Measurements from ENCODE around the gene KRTAP3-2. TPM values are rescaled to one million over a fixed set of nuclear protein-coding genes. Genes with fewer than 3 reads are reported as not detected.

KRTAP3-2 gene
- total RNA-seq, 1 experiment from 2014 or later, result not detected

DNA sequence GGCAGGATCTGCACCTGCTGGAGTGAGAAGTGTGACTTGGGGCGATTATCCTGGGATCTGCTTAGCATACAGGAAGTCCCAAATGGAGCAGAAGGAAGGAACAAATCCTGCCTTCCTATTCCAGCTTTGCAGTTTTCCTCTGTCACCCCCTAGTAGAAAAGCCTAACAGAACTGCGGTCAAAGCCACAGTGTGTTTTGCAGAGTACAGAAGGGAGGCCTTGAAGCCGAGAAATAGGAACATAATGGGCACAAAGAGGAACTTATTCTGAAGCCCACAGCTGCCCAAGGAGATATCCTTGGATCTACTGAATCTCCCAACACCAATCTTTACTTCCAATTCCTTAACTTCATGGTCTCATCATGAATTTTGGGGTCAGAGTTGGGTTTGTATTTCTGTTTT is 18.8 kb upstream of the KRTAP3-2 start:
- DNase-seq, result no peak
- H3K4me3 ChIP-seq (ENCODE audit: insufficient read depth, low read depth, low read length), result no peak overlapping the region

DNA sequence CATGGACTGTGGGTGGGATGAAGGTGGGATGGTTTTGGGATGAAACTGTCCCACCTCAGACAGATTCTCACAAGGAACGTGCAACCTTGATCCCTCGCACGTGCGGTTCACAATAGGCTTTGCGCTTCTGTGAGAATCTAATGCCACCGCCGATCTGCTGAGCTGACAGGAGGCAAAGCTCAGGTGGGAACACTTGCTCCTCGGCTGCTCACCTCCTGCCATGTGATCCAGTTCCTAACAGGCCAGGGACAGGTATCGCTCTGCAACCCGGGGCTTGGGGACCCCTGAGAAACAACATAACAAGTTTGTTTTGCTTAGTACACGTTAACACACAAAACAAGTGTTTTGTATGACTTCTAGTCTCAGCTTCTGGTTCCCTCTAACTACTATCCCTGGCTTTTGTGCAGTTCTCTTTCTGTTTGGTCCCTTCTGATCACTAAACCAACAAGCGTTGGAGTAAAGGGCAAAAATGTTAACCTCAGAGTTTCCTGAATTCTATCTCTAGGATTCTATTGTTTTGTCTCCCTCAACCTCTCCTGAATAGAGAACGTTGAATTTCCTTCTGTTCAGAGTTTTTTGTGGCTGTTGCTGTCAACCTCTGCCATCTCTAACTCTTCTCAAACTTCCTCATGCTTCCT is 17.0 kb upstream of the KRTAP3-2 start:
- Histone ChIP-seq H3K4me3 (ENCODE audit: insufficient read depth, low read depth, low read length) (no peak overlapping the region), H3K36me3 (replicated peaks; ENCODE audit: control insufficient read depth, insufficient read depth, low read length) (no peaks in the 10 kb centered on the region), H3K27me3 (ENCODE audit: control insufficient read depth, insufficient read depth, low read length) (no peaks in the 10 kb centered on the region)
- no peak for DNase-seq

More for the DNA sequence above, 18.8 kb upstream of the KRTAP3-2 start:
- H3K36me3 ChIP-seq (replicated peaks; ENCODE audit: control insufficient read depth, insufficient read depth, low read length), result no peaks in the 10 kb centered on the region
- no peaks in the 10 kb centered on the region for H3K27me3 ChIP-seq (ENCODE audit: control insufficient read depth, insufficient read depth, low read length)

DNA sequence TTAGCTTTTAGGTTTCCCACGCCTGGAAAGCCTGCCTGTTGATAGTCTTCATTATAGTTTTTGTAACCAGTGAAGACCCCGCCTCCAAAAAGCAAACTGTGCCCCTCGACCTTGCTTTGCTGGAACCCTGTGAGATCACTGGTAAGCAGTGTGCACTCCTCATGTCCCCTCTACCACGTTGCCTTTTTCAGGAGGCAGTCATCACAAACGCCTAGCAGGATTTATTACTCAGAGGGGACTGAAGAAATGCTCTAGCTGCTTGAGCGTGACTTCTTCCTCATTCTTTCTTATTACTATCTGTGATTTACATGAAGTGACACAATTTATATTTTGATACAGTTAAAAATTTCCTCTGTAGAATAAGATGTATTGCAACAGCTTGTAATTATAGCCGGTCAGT is 15.7 kb upstream of the KRTAP3-2 start:
- Histone ChIP-seq H3K27me3 (ENCODE audit: control insufficient read depth, insufficient read depth, low read length) (no peaks in the 10 kb centered on the region), H3K36me3 (replicated peaks; ENCODE audit: control insufficient read depth, insufficient read depth, low read length) (no peaks in the 10 kb centered on the region), H3K4me3 (ENCODE audit: insufficient read depth, low read depth, low read length) (no peak overlapping the region)
- no peak for DNase-seq

DNA sequence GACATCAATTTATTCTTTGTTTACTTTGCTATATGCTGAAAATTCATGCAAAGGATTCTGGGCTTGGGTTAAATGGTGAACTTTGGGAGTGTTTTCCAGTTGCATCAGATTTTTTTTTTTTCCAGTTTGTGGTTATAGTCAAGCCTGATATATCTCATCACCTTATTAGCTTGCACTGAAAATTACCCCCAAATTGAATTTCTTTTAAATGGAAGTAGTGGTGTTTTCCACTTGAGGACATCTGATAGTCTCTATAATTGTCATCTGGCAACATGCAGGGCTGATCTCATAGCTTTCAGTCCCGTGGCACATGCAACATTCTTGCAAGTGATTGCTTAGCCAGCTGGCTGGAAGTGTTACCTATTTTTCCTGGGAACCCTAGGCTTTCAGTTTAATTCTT is 13.9 kb upstream of the KRTAP3-2 start:
- H3K4me3 ChIP-seq (ENCODE audit: insufficient read depth, low read depth, low read length), result no peak overlapping the region
- no peak for DNase-seq
- no peaks in the 10 kb centered on the region for H3K27me3 ChIP-seq (ENCODE audit: control insufficient read depth, insufficient read depth, low read length)
- H3K36me3 ChIP-seq (replicated peaks; ENCODE audit: control insufficient read depth, insufficient read depth, low read length), result no peaks in the 10 kb centered on the region

DNA sequence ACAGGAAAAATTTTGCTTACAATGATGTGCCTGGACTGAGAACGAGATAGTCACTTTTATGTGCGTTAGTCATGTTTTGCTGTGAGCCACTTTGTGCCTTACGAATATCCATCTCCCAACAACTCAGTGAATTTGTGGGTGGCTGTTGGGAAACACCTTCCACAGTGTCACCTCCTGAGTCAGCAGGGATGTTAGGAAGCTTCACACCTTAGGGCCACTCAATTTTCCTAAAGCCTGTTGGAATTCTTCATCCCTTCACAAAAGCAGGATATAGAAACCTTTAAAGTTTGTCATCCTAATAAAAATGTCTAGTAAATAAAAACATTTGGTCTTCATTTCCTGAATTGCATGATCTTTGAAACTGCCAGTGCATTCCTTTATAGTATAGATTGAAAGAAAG is 13.5 kb upstream of the KRTAP3-2 start:
- DNase-seq, result no peak
- H3K27me3 ChIP-seq (ENCODE audit: control insufficient read depth, insufficient read depth, low read length), result no peaks in the 10 kb centered on the region
- no peaks in the 10 kb centered on the region for H3K36me3 ChIP-seq (replicated peaks; ENCODE audit: control insufficient read depth, insufficient read depth, low read length)
- no peak overlapping the region for H3K4me3 ChIP-seq (ENCODE audit: insufficient read depth, low read depth, low read length)

GRCh38 chr17:41012326-41013120 is 12.8 kb upstream of the KRTAP3-2 start:
- no peak for DNase-seq
- Histone ChIP-seq H3K4me3 (ENCODE audit: insufficient read depth, low read depth, low read length) (no peak overlapping the region), H3K27me3 (ENCODE audit: control insufficient read depth, insufficient read depth, low read length) (no peaks in the 10 kb centered on the region), H3K36me3 (replicated peaks; ENCODE audit: control insufficient read depth, insufficient read depth, low read length) (no peaks in the 10 kb centered on the region)

GRCh38 chr17:41010441-41010840 is 10.7 kb upstream of the KRTAP3-2 start:
- DNase-seq, result no peak
- Histone ChIP-seq H3K4me3 (ENCODE audit: insufficient read depth, low read depth, low read length) (no peak overlapping the region), H3K36me3 (replicated peaks; ENCODE audit: control insufficient read depth, insufficient read depth, low read length) (no peaks in the 10 kb centered on the region), H3K27me3 (ENCODE audit: control insufficient read depth, insufficient read depth, low read length) (no peaks in the 10 kb centered on the region)

GRCh38 chr17:41009936-41010335 is 10.2 kb upstream of the KRTAP3-2 start:
- no peak overlapping the region for H3K4me3 ChIP-seq (ENCODE audit: insufficient read depth, low read depth, low read length)
- DNase-seq, result no peak
- no peaks in the 10 kb centered on the region for H3K27me3 ChIP-seq (ENCODE audit: control insufficient read depth, insufficient read depth, low read length)
- no peaks in the 10 kb centered on the region for H3K36me3 ChIP-seq (replicated peaks; ENCODE audit: control insufficient read depth, insufficient read depth, low read length)

GRCh38 chr17:41009301-41009760 is 9.6 kb upstream of the KRTAP3-2 start:
- no peaks in the 10 kb centered on the region for H3K36me3 ChIP-seq (replicated peaks; ENCODE audit: control insufficient read depth, insufficient read depth, low read length)
- H3K4me3 ChIP-seq (ENCODE audit: insufficient read depth, low read depth, low read length), result no peak overlapping the region
- no peaks in the 10 kb centered on the region for H3K27me3 ChIP-seq (ENCODE audit: control insufficient read depth, insufficient read depth, low read length)
- DNase-seq, result no peak

DNA sequence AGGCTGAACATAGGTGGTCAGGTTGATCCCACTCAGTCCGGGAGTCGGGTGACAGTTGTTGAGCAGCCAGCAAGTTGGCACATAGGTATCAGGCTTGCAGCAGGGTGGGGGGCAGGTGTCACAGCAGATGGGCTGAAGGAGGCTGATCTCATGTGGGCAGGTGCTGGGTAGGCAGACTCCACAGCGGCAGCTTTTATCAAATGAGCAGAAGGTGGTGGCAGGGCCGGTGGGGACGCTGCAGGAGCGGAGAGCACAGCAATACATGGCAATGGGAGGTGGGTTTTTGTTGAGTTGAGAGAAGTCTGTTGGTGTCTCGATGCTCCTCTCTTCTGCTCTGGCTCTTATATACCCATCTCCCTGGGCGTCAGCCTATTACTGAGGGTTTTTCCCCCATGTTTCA is 9.1 kb upstream of the KRTAP3-2 start, which contains the start of gene KRTAP3-1:
Gene KRTAP3-1 (minus strand): TSS at position 318 of the 400 bp plus-strand sequence. CDS start 54 bp downstream, at position 264.
- Histone ChIP-seq H3K36me3 (replicated peaks; ENCODE audit: control insufficient read depth, insufficient read depth, low read length) (no peaks in the 10 kb centered on the region), H3K4me3 (ENCODE audit: insufficient read depth, low read depth, low read length) (no peak within 1 kb of the TSS), H3K27me3 (ENCODE audit: control insufficient read depth, insufficient read depth, low read length) (no peaks in the 10 kb centered on the region)
- no peak for DNase-seq

DNA sequence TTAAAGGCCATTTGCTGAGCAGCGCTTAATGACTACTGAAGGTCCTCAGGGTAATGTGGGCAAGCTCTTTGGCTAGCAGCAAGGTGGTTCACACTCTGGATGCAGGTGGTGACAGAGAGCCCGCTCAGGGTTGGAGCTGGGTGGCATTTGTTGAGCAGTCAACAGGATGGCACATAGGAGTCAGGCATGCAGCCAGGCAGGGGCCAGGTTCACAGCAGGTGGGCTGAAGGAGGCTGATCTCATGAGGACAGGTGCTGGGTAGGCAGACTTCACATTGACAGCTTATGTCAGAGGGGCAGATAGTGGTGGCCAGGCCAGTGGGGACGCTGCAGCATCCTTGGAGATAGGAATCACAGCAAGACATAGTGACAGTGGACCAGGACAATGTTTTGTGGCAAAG is 4.7 kb upstream of the KRTAP3-2 start:
- no peak for DNase-seq
- Histone ChIP-seq H3K4me3 (ENCODE audit: insufficient read depth, low read depth, low read length) (no peak overlapping the region), H3K27me3 (ENCODE audit: control insufficient read depth, insufficient read depth, low read length) (no peaks in the 10 kb centered on the region), H3K36me3 (replicated peaks; ENCODE audit: control insufficient read depth, insufficient read depth, low read length) (no peaks in the 10 kb centered on the region)

DNA sequence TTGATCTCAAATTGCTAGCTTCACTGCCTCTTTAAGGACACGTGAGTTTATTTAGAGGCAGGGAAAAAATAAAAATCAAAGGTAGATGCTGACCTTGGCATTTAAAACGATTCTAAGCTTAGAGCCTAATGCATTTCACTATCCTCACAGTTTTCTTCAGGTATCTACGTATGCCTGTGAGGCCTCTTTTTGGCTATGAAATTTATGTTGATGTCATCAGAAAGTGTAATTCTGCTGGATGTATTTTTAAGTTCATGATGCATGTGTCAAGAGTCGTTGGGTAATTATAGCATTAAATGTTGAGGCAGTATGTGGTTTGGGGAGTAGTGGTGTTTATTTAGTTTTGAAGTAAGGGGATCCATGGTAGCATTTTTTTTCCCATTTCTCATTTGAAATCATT is 4.2 kb upstream of the KRTAP3-2 start:
- H3K4me3 ChIP-seq (ENCODE audit: insufficient read depth, low read depth, low read length), result no peak overlapping the region
- no peak for DNase-seq
- no peaks in the 10 kb centered on the region for H3K27me3 ChIP-seq (ENCODE audit: control insufficient read depth, insufficient read depth, low read length)
- no peaks in the 10 kb centered on the region for H3K36me3 ChIP-seq (replicated peaks; ENCODE audit: control insufficient read depth, insufficient read depth, low read length)

- Histone ChIP-seq H3K27me3 (ENCODE audit: control insufficient read depth, insufficient read depth, low read length) (no peaks in the 10 kb centered on the region), H3K36me3 (replicated peaks; ENCODE audit: control insufficient read depth, insufficient read depth, low read length) (no peaks in the 10 kb centered on the region), H3K4me3 (ENCODE audit: insufficient read depth, low read depth, low read length) (no peak overlapping the region)
- DNase-seq, result no peak
Measured at GRCh38 chr17:41002814-41003213, 3.1 kb upstream of the KRTAP3-2 start.

DNA sequence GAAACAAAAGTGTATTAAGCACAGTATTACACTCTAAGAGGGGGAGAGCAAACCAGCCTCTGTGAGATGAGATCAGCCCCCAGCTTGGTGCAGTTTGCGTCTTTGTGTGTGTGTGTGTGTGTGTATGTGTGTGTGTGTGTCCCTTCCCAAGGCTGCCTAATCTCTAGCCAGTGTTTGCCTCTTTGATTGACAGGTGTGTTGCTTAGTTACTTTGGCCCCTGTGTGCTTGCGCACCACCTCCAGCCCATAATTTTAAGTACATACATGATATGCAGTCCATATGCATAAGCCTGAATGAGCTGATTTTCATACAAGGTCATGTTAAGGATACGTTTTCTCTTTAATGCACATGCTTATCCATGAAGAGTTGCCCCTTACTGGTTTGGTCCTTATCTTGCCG is 2.1 kb upstream of the KRTAP3-2 start:
- no peak for DNase-seq
- Histone ChIP-seq H3K36me3 (replicated peaks; ENCODE audit: control insufficient read depth, insufficient read depth, low read length) (no peaks in the 10 kb centered on the region), H3K4me3 (ENCODE audit: insufficient read depth, low read depth, low read length) (no peak overlapping the region), H3K27me3 (ENCODE audit: control insufficient read depth, insufficient read depth, low read length) (no peaks in the 10 kb centered on the region)

DNA sequence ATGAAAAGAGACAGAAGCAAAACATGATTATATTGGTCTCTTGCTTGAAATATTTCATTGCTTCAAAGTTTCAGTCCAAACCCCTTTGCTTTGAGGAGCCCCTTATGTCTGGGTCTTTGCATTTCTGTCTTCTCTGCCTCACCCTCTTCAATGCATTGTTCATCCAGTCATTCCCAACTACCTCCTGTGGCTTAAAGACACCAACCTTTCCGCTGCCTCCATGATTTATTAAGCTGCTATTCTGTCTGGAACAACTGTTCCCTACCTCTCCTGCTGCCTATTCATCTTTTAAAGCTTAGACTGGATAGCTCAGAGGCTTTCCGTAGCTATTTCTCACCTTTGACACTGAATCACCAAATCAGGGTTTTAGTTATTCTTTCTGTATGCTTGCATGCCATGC is 2.3 kb downstream of the KRTAP3-2 start:
- no peak overlapping the region for H3K4me3 ChIP-seq (ENCODE audit: insufficient read depth, low read depth, low read length)
- H3K27me3 ChIP-seq (ENCODE audit: control insufficient read depth, insufficient read depth, low read length), result no peaks in the 10 kb centered on the region
- no peaks in the 10 kb centered on the region for H3K36me3 ChIP-seq (replicated peaks; ENCODE audit: control insufficient read depth, insufficient read depth, low read length)
- DNase-seq, result no peak

All from H7 (cell line).